Cerebellar nuclear complex (tissue), 1 donor: ENCODE measurements around the gene ARHGEF18.
"Not testable (repeated sequence)": the region's sequence is repeated elsewhere in the genome, so short reads cannot be mapped to it uniquely, and the experiment has no call there.

Experiments used
- DNase-seq, 2 experiments: peaks; one replicate each; lab custom pipeline; 2025; lab: John Stamatoyannopoulos, UW

ARHGEF18 gene

GRCh38 chr19:7349231-7349591, 474 bp downstream of the ARHGEF18 start:
- no peak for DNase-seq

GRCh38 chr19:7349961-7350711, 1.4 kb downstream of the ARHGEF18 start:
- DNase-seq: no peak

GRCh38 chr19:7351861-7352260, 3.1 kb downstream of the ARHGEF18 start:
- DNase-seq: no peak

GRCh38 chr19:7355151-7355820, 6.5 kb downstream of the ARHGEF18 start:
- DNase-seq: no peak

- DNase-seq: no peak
Measured at GRCh38 chr19:7355871-7356270, 7.1 kb downstream of the ARHGEF18 start.

GRCh38 chr19:7356899-7357627, 8.3 kb downstream of the ARHGEF18 start:
- DNase-seq: no peak

- no peak for DNase-seq
Measured at GRCh38 chr19:7358102-7358597, 9.4 kb downstream of the ARHGEF18 start.

GRCh38 chr19:7360393-7360984, 11.8 kb downstream of the ARHGEF18 start:
- DNase-seq: no peak

GRCh38 chr19:7363225-7363624, 14.5 kb downstream of the ARHGEF18 start:
- DNase-seq: no peak

- DNase-seq: no peak
Measured at GRCh38 chr19:7366701-7367420, 18.1 kb downstream of the ARHGEF18 start.

GRCh38 chr19:7368456-7368855, 19.7 kb downstream of the ARHGEF18 start:
- DNase-seq: no peak

GRCh38 chr19:7368866-7369265, 20.1 kb downstream of the ARHGEF18 start:
- DNase-seq: not testable (repeated sequence)

- no peak for DNase-seq
Measured at GRCh38 chr19:7370546-7370945, 21.8 kb downstream of the ARHGEF18 start.

GRCh38 chr19:7371001-7371400, 22.3 kb downstream of the ARHGEF18 start:
- DNase-seq: no peak

GRCh38 chr19:7372810-7373209, 24.1 kb downstream of the ARHGEF18 start:
- DNase-seq: no peak

GRCh38 chr19:7373862-7374261, 25.1 kb downstream of the ARHGEF18 start:
- no peak for DNase-seq

- DNase-seq: no peak
Measured at GRCh38 chr19:7376151-7376852, 27.6 kb downstream of the ARHGEF18 start.

GRCh38 chr19:7377196-7377595, 28.5 kb downstream of the ARHGEF18 start:
- no peak for DNase-seq

- DNase-seq: no peak
Measured at GRCh38 chr19:7381073-7381390, 32.3 kb downstream of the ARHGEF18 start.

- no peak for DNase-seq
Measured at GRCh38 chr19:7382694-7383093, 34.0 kb downstream of the ARHGEF18 start.

GRCh38 chr19:7383284-7383683, 34.5 kb downstream of the ARHGEF18 start:
- DNase-seq: no peak
